ENCODE measurements around the gene DHRSX.
"Not testable (repeated sequence)": the region's sequence is repeated elsewhere in the genome, so short reads cannot be mapped to it uniquely, and the experiment has no call there.

The DHRSX gene

GRCh38 chrX:2345562-2345961, 155.2 kb downstream of the DHRSX start:
- DNase-seq = no peak

- DNase-seq = no peak
Observed at GRCh38 chrX:2343413-2343812, 157.4 kb downstream of the DHRSX start.

DNA sequence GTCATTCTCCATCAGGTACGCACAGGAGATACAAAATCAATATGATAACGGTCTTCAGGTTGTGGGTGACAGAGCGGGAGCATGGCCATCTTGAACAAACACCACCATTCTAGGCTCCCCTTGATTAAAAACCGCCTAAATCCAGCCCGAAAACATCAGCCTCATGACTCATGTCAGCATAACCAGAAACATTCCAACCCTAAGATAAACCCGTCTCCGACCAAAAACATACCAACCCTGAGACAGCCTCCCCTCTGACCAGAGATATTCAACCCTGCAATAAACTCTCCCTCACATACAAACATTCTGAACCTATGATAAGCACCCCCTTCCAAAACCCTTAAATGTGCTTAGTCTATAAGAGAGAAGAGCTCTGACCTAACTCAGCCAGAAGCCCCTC, 157.9 kb downstream of the DHRSX start:
- no peak for DNase-seq

DNA sequence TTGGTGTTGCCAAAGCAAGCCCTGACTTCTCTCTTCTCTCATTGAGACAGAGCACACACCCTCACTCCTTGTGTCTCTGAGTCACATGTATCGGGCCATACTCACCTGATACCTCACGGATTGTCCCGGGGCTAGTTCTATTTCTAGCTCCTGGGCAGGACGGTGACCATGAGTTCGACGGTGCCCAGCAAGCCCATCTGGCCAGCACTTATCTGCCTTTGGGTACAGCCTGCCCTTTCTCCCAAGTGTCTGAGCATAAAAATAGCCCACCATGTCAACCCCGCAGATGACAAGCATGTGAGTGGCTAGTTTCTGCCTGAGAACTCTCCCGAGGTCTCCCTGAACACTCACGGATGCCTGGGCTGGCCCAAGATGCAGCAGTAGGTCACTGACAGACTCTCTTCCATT, 158.5 kb downstream of the DHRSX start:
- DNase-seq = no peak

GRCh38 chrX:2340991-2341390, 159.8 kb downstream of the DHRSX start:
- no peak for DNase-seq

DNA sequence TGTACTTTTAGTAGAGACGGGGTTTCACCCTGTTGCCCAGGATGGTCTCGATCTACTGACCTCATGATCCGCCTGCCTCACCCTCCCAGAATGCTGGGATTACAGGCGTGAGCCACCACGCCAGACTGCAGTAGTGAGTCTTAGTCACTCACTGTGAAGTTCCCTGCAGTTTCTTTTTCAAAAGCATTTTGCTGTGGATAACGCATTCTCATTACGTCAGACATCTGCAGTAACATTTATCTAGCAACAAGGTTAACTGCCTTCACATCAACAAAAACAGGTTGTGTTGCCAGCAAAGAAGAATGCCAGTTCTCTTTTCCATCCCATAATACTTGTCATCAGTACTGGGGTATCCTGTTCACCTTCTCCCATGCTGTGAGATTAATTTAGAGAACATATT, 164.6 kb downstream of the DHRSX start:
- DNase-seq = no peak

DNA sequence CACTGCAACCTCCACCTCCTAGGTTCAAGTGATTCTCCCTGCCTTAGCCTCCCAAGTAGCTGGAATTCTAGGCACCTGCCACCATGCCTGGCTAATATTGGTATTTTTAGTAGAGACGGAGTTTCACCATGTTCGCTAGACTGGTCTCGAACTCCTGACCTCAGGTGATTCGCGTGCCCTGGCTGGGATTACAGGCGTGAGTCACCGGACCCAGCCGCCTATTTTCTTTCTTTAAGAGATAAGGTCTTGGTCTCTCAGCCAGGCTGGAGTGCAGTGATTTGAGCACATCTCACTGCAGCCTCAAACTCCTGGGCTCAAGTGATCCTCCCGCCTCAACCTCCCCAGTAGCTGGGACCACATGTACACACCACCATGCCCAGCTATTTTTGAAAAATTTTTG, 166.5 kb downstream of the DHRSX start:
- DNase-seq = no peak

- DNase-seq = no peak
Observed at GRCh38 chrX:2332252-2332651, 168.5 kb downstream of the DHRSX start.

- DNase-seq = no peak
Observed at GRCh38 chrX:2330910-2331309, 169.9 kb downstream of the DHRSX start.

GRCh38 chrX:2330487-2330886, 170.3 kb downstream of the DHRSX start:
- DNase-seq = no peak

- DNase-seq = no peak
Observed at GRCh38 chrX:2327423-2327822, 173.4 kb downstream of the DHRSX start.

GRCh38 chrX:2325076-2325784, 175.5 kb downstream of the DHRSX start:
- DNase-seq = peak; percentile 53

DNA sequence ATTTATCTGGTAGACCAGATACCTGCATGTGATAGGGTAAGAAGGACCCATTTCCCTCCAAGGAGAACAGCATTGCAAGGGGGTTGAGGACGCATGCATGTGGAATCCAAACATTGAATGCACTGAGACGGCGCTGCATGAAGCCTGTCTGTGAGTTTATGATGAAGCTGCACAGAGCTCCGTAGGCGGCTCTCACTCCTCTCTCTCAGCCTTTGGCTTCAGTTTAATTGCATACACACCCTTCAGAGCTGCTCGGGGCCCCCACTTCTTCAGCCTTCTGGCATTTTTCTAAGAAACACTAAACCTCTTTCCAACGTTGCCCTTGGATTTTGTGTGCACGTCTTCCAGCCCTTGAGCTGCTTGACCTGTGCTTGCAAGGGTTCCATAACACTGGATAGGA, 176.6 kb downstream of the DHRSX start:
- no peak for DNase-seq

DNA sequence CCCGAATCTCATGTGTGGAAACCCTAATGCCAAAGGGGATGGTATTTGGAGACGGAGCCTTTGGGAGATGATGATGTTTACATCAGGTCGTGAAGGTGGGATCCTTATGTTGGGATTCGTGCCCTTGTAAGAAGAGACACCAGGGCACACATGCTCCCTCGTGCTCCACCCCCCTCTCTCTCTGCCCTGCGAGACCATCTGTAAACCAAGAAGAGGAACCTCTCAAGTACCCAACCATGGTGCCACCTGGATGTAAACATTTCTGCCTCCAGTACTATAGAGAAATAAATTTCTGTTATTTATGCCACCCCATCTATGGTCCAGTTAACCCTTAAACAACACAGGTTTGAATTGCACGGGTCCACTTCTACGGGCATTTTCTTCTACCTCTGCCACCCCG, 179.4 kb downstream of the DHRSX start:
- DNase-seq = no peak

- DNase-seq = no peak
Observed at GRCh38 chrX:2320580-2321327, 180.0 kb downstream of the DHRSX start.

GRCh38 chrX:2320089-2320488, 180.7 kb downstream of the DHRSX start:
- no peak for DNase-seq

DNA sequence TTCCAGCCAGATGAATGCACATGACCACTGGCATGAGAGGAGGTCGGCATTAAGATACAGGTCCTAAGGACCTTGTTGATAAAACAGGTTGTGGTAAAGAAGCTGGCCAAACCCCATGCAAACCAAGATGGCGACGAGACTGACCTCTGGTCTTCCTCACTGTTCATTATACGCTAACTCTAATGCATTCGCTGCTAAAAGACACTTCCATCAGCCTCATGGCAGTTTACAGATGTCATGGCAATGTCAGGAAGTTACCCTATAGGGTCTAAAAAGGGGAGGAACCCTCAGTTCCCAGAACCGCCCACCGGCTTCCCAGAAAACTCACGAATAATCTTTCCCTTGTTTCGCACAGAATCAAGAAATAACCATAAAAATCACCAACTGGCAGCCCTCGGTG, 182.4 kb downstream of the DHRSX start:
- no peak for DNase-seq

- no peak for DNase-seq
Observed at GRCh38 chrX:2317527-2318055, 183.2 kb downstream of the DHRSX start.

DNA sequence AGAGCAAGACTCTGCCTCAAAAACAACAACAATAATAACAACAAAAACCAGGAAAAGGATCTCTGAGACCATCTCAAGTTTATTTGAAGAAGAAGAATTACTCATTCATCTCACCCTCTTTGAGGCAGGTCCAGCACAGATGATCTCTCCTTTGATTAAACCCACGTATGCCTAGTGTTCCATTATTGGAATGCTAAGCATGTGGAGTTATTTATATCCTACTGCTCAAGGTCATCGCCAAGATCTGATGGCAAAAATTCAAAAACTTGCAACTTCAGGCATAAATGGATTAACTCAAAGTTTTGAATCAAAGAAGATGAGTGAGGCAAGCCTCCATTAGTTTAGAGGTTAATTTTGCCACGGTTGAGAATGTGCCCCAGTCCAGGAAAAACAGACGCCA, 184.2 kb downstream of the DHRSX start:
- no peak for DNase-seq

- no peak for DNase-seq
Observed at GRCh38 chrX:2315434-2315833, 185.3 kb downstream of the DHRSX start.

DNA sequence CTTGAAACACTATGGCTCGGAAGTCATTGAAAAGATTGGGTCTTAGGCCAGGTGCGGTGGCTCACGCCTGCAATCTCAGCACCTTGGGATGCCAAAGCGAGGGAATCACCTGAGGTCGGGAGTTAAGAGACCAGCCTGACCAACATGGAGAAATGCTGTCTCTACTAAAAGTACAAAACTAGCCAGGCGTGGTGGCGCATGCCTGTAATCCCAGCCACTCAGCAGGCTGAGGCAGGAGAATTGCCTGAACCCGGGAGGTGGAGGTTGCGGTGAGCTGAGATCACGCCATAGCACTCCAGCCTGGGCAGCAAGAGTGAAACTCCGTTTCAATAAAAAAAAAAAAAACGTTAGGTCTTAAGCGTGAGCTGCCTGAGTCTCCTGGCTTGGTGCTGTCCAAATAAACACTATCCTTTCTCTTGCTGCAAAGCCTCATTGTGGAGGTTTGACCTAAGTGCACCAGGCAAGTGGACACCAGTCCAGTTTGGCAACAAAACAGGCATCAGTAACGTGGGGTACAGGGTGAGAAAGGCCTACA, 185.9 kb downstream of the DHRSX start:
- no peak for DNase-seq

GRCh38 chrX:2313864-2314640, 186.7 kb downstream of the DHRSX start:
- no peak for DNase-seq

GRCh38 chrX:2312061-2312591, 188.7 kb downstream of the DHRSX start:
- DNase-seq = not testable (repeated sequence)

All from T-helper 9 cell (primary cell).